H1 (cell line): Measurements from ENCODE around the gene GRK5. TPM values are rescaled to one million over a fixed set of nuclear protein-coding genes. Genes with fewer than 3 reads are reported as not detected.

ENCODE experiments used
- CTCF ChIA-PET: fragments of 300-600 bp; sonication (Branson Sonifier 250); formaldehyde crosslinking; loops from one replicate; lab custom pipeline; 2021; ENCODE audit not compliant: partially characterized antibody; lab: Charles Lee
- POLR2A ChIA-PET: fragments of 300-600 bp; sonication (Branson Sonifier 250); formaldehyde crosslinking; loops from one replicate; lab custom pipeline; 2021; ENCODE audit warnings: inconsistent platforms; ENCODE audit not compliant: partially characterized antibody; lab: Charles Lee
- DNase-seq, 2 experiments: peaks; one replicate each; pipeline versions ENCODE4 v3.0.0 to v3.0.0-alpha.2; 2010 to 2022; ENCODE audit warnings: low spot score in 2 of 2, low read depth in 1 of 2, mixed read lengths in 1 of 2
- FAIRE-seq: peaks from 2 replicates; lab custom pipeline; 2011; peaks lifted over from hg19 to GRCh38; lab: Jason Lieb, UNC
- H2AFZ ChIP-seq: 2 replicates; pipeline ENCODE4 v1.8.1; 2012; ENCODE audit warnings: low read length, inconsistent platforms
- H2AK5ac ChIP-seq: 2 replicates; pipeline ENCODE4 v1.6.1; 2013; ENCODE audit warnings: low read depth, low read length
- H2BK120ac ChIP-seq: replicated peaks from 2 replicates; pipeline ENCODE3; 2013; ENCODE audit warnings: low read depth, low read length, inconsistent platforms
- H2BK12ac ChIP-seq: 2 replicates; pipeline ENCODE4 v1.6.1; 2013; ENCODE audit warnings: low read depth, low read length
- H2BK15ac ChIP-seq: 2 replicates; pipeline ENCODE4 v1.6.1; 2013; ENCODE audit warnings: low read length
- H2BK20ac ChIP-seq: 2 replicates; pipeline ENCODE4 v1.6.1; 2013; ENCODE audit warnings: low read length
- H2BK5ac ChIP-seq: 2 replicates; pipeline ENCODE4 v1.6.1; 2013; ENCODE audit warnings: low read depth, low read length
- H3K14ac ChIP-seq: 2 replicates; pipeline ENCODE4 v1.6.1; 2013; ENCODE audit warnings: inconsistent platforms; ENCODE audit not compliant: insufficient read length
- H3K18ac ChIP-seq: 2 replicates; pipeline ENCODE4 v1.6.1; 2013; ENCODE audit warnings: low read length; ENCODE audit errors: extremely low read depth
- H3K23ac ChIP-seq: 2 replicates; pipeline ENCODE4 v1.6.1; 2013; ENCODE audit warnings: inconsistent platforms; ENCODE audit not compliant: insufficient read length
- H3K23me2 ChIP-seq: 2 replicates; pipeline ENCODE4 v1.6.1; 2013; ENCODE audit warnings: low read depth, low read length
- H3K27ac ChIP-seq: 2 replicates; pipeline ENCODE4 v1.6.1; 2011; ENCODE audit warnings: low read depth, low read length, inconsistent platforms
- H3K27me3 ChIP-seq, 4 experiments: replicated peaks in 1 of 4; 1 replicate in 1 of 4; 2 replicates in 3 of 4; pipeline versions ENCODE4 v1.6.1 to v1.8.1; 2011 to 2013; ENCODE audit warnings: low read length in 3 of 4, mild to moderate bottlenecking in 3 of 4, inconsistent platforms in 2 of 4, mixed read lengths in 2 of 4, moderate library complexity in 1 of 4; ENCODE audit not compliant: control insufficient read depth in 3 of 4, insufficient read depth in 3 of 4; ENCODE audit errors: extremely low read depth in 1 of 4
- H3K36me3 ChIP-seq, 4 experiments: 2 replicates each; pipeline versions ENCODE4 v1.6.1 to v1.8.1; 2011 to 2013; ENCODE audit warnings: mild to moderate bottlenecking in 4 of 4, low read length in 3 of 4, moderate library complexity in 2 of 4, control low read depth in 1 of 4, inconsistent platforms in 1 of 4; ENCODE audit not compliant: insufficient read depth in 4 of 4, control insufficient read depth in 2 of 4
- H3K4ac ChIP-seq: replicated peaks from 2 replicates; pipeline ENCODE3; 2013; ENCODE audit warnings: low read length, low read depth, mixed read lengths, inconsistent platforms; ENCODE audit not compliant: insufficient read length
- H3K4me1 ChIP-seq, 4 experiments: replicated peaks in 1 of 4; 1 replicate in 1 of 4; 2 replicates in 3 of 4; pipeline versions ENCODE4 v1.6.1 to v1.8.1; 2011 to 2013; ENCODE audit warnings: low read length in 3 of 4, inconsistent platforms in 2 of 4, mixed read lengths in 1 of 4; ENCODE audit not compliant: insufficient read depth in 4 of 4, control insufficient read depth in 3 of 4
- H3K4me2 ChIP-seq, 2 experiments: 2 replicates each; pipeline versions ENCODE4 v1.6.1 to v1.8.1; 2011 to 2013; ENCODE audit warnings: low read depth in 2 of 2, low read length in 2 of 2, control low read depth in 1 of 2, inconsistent platforms in 1 of 2, mild to moderate bottlenecking in 1 of 2; ENCODE audit not compliant: insufficient read depth in 1 of 2
- H3K4me3 ChIP-seq, 4 experiments: fragments of 200-600, 300-600 bp in 1 of 4; sonication (generic), shearing (Covaris generic), sonication (Bioruptor Twin) in 1 of 4; 2 replicates each; pipeline versions ENCODE4 v1.5.1 to v1.8.1; 2011 to 2016; ENCODE audit warnings: low read length in 4 of 4, low read depth in 3 of 4, control low read depth in 2 of 4, inconsistent platforms in 2 of 4, mild to moderate bottlenecking in 2 of 4, mixed read lengths in 1 of 4, moderate library complexity in 1 of 4; ENCODE audit not compliant: insufficient read depth in 2 of 4; ENCODE audit errors: extremely low read depth in 1 of 4
- H3K56ac ChIP-seq: replicated peaks from 2 replicates; pipeline ENCODE3; 2013; ENCODE audit warnings: low read depth, mild to moderate bottlenecking, mixed read lengths, low read length, inconsistent platforms; ENCODE audit not compliant: insufficient read length
- H3K79me1 ChIP-seq: 2 replicates; pipeline ENCODE4 v1.6.1; 2013; ENCODE audit warnings: low read depth, low read length, control low read depth
- H3K79me2 ChIP-seq, 2 experiments: 2 replicates each; pipeline versions ENCODE4 v1.6.1 to v1.8.1; 2012 to 2013; ENCODE audit warnings: low read length in 2 of 2, mild to moderate bottlenecking in 2 of 2, inconsistent platforms in 1 of 2; ENCODE audit not compliant: insufficient read depth in 2 of 2, control insufficient read depth in 1 of 2
- H3K9ac ChIP-seq, 4 experiments: replicated peaks in 1 of 4; 1 replicate in 1 of 4; 2 replicates in 3 of 4; pipeline versions ENCODE4 v1.6.1 to v1.8.1; 2011 to 2013; ENCODE audit warnings: low read depth in 3 of 4, low read length in 3 of 4, control low read depth in 2 of 4, mild to moderate bottlenecking in 2 of 4, moderate library complexity in 2 of 4, inconsistent platforms in 1 of 4; ENCODE audit errors: extremely low read depth in 1 of 4
- H3K9me3 ChIP-seq, 2 experiments: 2 replicates each; pipeline versions ENCODE4 v1.6.1 to v1.8.1; 2012 to 2013; ENCODE audit warnings: mild to moderate bottlenecking in 2 of 2, moderate library complexity in 2 of 2, control low read depth in 1 of 2, inconsistent platforms in 1 of 2, low read depth in 1 of 2, low read length in 1 of 2, mixed read lengths in 1 of 2; ENCODE audit not compliant: insufficient read depth in 2 of 2
- H4K20me1 ChIP-seq, 2 experiments: replicated peaks in 1 of 2; 2 replicates each; pipeline versions ENCODE3 to v1.8.1; 2011 to 2013; ENCODE audit warnings: inconsistent platforms in 2 of 2, low read length in 2 of 2, mild to moderate bottlenecking in 1 of 2; ENCODE audit not compliant: insufficient read depth in 2 of 2, control insufficient read depth in 1 of 2
- H4K5ac ChIP-seq: 2 replicates; pipeline ENCODE4 v1.6.1; 2013; ENCODE audit warnings: low read length, low read depth, mixed read lengths, inconsistent platforms; ENCODE audit not compliant: insufficient read length
- H4K8ac ChIP-seq: 2 replicates; pipeline ENCODE4 v1.8.0; 2013; ENCODE audit warnings: mild to moderate bottlenecking, moderate library complexity, low read length, inconsistent platforms; ENCODE audit not compliant: insufficient read depth; ENCODE audit errors: extremely low read depth
- H4K91ac ChIP-seq: replicated peaks from 2 replicates; pipeline ENCODE3; 2013; ENCODE audit warnings: low read length, mixed read lengths, inconsistent platforms; ENCODE audit not compliant: insufficient read length
- BRCA1 ChIP-seq: IDR thresholded peaks from 2 replicates; pipeline ENCODE4 v1.6.1; 2012; ENCODE audit warnings: low read depth, low read length, improper control_type of control experiment
- CBX8 ChIP-seq: fragments of 300-800, 300-1000 bp; sonication (generic); IDR thresholded peaks from 2 replicates; pipeline ENCODE4 v1.7.1; 2016; ENCODE audit warnings: low read depth, low read length, borderline replicate concordance
- CEBPB ChIP-seq: IDR thresholded peaks from 2 replicates; pipeline ENCODE4 v1.6.1; 2012; ENCODE audit warnings: low read depth, low read length
- JUN ChIP-seq: IDR thresholded peaks from 2 replicates; pipeline ENCODE4 v1.6.1; 2011; ENCODE audit warnings: low read depth, mild to moderate bottlenecking, improper control_type of control experiment, low read length
- RFX5 ChIP-seq: IDR thresholded peaks from 2 replicates; pipeline ENCODE4 v1.6.1; 2011; ENCODE audit warnings: low read depth, low read length, improper control_type of control experiment, borderline replicate concordance
- RXRA ChIP-seq: IDR thresholded peaks from 2 replicates; pipeline ENCODE4 v1.6.1; 2011; ENCODE audit warnings: low read depth, mild to moderate bottlenecking, low read length, moderate library complexity; ENCODE audit not compliant: insufficient read depth
- SIRT6 ChIP-seq: IDR thresholded peaks from one replicate; pipeline ENCODE4 v1.7.1; 2012; ENCODE audit warnings: low read length, inconsistent platforms
- WGBS, 2 experiments: shearing (Covaris generic) in 1 of 2; methylation state at CpG; one replicate each; pipeline versions ENCODE4 v1.1.6 to v1.1.7; 2013 to 2015; ENCODE audit warnings: low lambda C conversion rate in 2 of 2, mixed read lengths in 2 of 2, inconsistent platforms in 1 of 2, low coverage in 1 of 2, missing lambda C conversion rate in 1 of 2; ENCODE audit not compliant: insufficient replicate concordance in 2 of 2, insufficient coverage in 1 of 2, insufficient read length in 1 of 2; ENCODE audit errors: extremely low coverage in 1 of 2, missing lambda C conversion rate in 1 of 2; 5-methylcytosine and 5-hydroxymethylcytosine counted together
- polyA plus RNA-seq, 7 experiments: library from polyadenylated mRNA; depleted of rRNA in 3 of 7; stranded (reverse) in 5 of 7; unstranded in 2 of 7; fragments of >200 nt in 5 of 7; fragments of 200-250 nt in 2 of 7; gene quantifications; 1 replicate in 5 of 7; 2 replicates in 1 of 7; 4 replicates in 1 of 7; pipeline versions ENCODE4 v1.2.1 to v1.2.3, GENCODE V29; 2011 to 2013; ENCODE audit warnings: missing spikeins in 2 of 7, mixed read lengths in 2 of 7
- total RNA-seq: library from RNA; stranded (reverse); fragmentation: NEBNext Ultra II Directional; extraction: Animal tissue kit (Norgen Biotek cat#: 25700); gene quantifications from 2 replicates; pipeline ENCODE4 v1.2.1, GENCODE V29; 2021
- TF ChIP-seq, protein P1 (sequence below): IDR thresholded peaks from 2 replicates; pipeline ENCODE4 v1.6.1; 2012; ENCODE audit warnings: low read length, inconsistent platforms

Gene GRK5
- total and polyA plus RNA-seq, 2 of the 8 experiments (the other 6 are each of a cell fraction or from before 2014, with no cell fraction given) = 0.54 to 2.5 TPM

- H4K20me1 ChIP-seq = no peaks in the 10 kb centered on the region
- no peaks in the 10 kb centered on the region for H3K27me3 ChIP-seq
- no peak overlapping the region for H3K23ac ChIP-seq
- no peak overlapping the region for H2AFZ ChIP-seq
- H4K91ac ChIP-seq = no peak overlapping the region
- no peak overlapping the region for H2BK12ac ChIP-seq
- no peak overlapping the region for H2BK120ac ChIP-seq
- H3K4me3 ChIP-seq = no peak overlapping the region
- no peaks in the 10 kb centered on the region for H3K36me3 ChIP-seq
- no peak overlapping the region for H2AK5ac ChIP-seq
- H2BK20ac ChIP-seq = no peak overlapping the region
- H3K56ac ChIP-seq = no peak overlapping the region
- no peaks in the 10 kb centered on the region for H3K79me1 ChIP-seq
- no peak overlapping the region for H4K8ac ChIP-seq
- no peak overlapping the region for H3K27ac ChIP-seq
- H3K23me2 ChIP-seq = no peaks in the 10 kb centered on the region
- no peak overlapping the region for H2BK15ac ChIP-seq
- H3K4ac ChIP-seq = no peak overlapping the region
- no peak for TF ChIP-seq RFX5
- no peak for TF ChIP-seq CBX8
- TF ChIP-seq, protein P1, sequence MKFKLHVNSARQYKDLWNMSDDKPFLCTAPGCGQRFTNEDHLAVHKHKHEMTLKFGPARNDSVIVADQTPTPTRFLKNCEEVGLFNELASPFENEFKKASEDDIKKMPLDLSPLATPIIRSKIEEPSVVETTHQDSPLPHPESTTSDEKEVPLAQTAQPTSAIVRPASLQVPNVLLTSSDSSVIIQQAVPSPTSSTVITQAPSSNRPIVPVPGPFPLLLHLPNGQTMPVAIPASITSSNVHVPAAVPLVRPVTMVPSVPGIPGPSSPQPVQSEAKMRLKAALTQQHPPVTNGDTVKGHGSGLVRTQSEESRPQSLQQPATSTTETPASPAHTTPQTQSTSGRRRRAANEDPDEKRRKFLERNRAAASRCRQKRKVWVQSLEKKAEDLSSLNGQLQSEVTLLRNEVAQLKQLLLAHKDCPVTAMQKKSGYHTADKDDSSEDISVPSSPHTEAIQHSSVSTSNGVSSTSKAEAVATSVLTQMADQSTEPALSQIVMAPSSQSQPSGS = no peak
- TF ChIP-seq SIRT6 = no peak
- no peak for TF ChIP-seq CEBPB
- TF ChIP-seq JUN = no peak
- no peak for TF ChIP-seq BRCA1
- TF ChIP-seq RXRA = no peak
- H3K79me2 ChIP-seq = no peaks in the 10 kb centered on the region
- DNase-seq (no peak), FAIRE-seq (no peak)
- H3K9me3 ChIP-seq = peaks cover 20 to 27% of the 10 kb centered on the region in 2 experiments
- no peak overlapping the region for H4K5ac ChIP-seq
- CTCF ChIA-PET = interaction anchor here (1.5 to 4.0 kb wide), 3 partner anchors 7 to 160 kb away, joined by 3 to 24 read pairs (median 13); no protein-coding TSS in a partner anchor
- H3K14ac ChIP-seq = no peak overlapping the region
- no peaks in the 10 kb centered on the region for H3K4me1 ChIP-seq
- no peak overlapping the region for H3K18ac ChIP-seq
- no peak overlapping the region for H2BK5ac ChIP-seq
- POLR2A ChIA-PET = no interaction called here
- whole genome bisulfite sequencing, 2 experiments = 84% methylated on average over 6 of the region's 6 CpGs; no CpG with 5 or more reads in 1 of the 2 experiments
- no peak overlapping the region for H3K9ac ChIP-seq
- no peak overlapping the region for H3K4me2 ChIP-seq
Measured at GRCh38 chr10:119358152-119358512, 150.8 kb downstream of the GRK5 start.
